ENCODE measurements around the gene ERBB4.

The ERBB4 gene

GRCh38 chr2:212117926-212118325, 420.7 kb downstream of the ERBB4 start:
- Histone ChIP-seq H3K27ac (replicated peaks; ENCODE audit: low read length) (no peak overlapping the region), H2AK5ac (ENCODE audit: low read depth, low read length) (no peak overlapping the region), H2AFZ (ENCODE audit: low read length) (peak overlapping the region; percentile 59), H3K36me3 (replicated peaks in 1 of 2; ENCODE audit: control insufficient read depth in 2 of 2, insufficient read depth in 2 of 2, low read length in 2 of 2) (no peaks in the 10 kb centered on the region), H3K4me1 (ENCODE audit: control insufficient read depth in 2 of 2, insufficient read depth in 1 of 2, low read depth in 1 of 2, low read length in 2 of 2) (peaks cover 2 to 19% of the 10 kb centered on the region in 2 donors), H3K4me2 (ENCODE audit: insufficient read depth, low read length, poor library complexity, severe bottlenecking) (no peak overlapping the region), H2BK120ac (ENCODE audit: low read depth, low read length) (no peak overlapping the region), H3K14ac (ENCODE audit: low read length) (no peak overlapping the region), H4K8ac (ENCODE audit: low read depth, low read length) (no peak overlapping the region), H4K91ac (ENCODE audit: low read depth, low read length, poor library complexity) (no peak overlapping the region), H2BK15ac (ENCODE audit: low read length) (no peak overlapping the region), H3K9ac (ENCODE audit: low read depth, low read length, poor library complexity) (no peak overlapping the region), H3K18ac (ENCODE audit: low read length) (no peak overlapping the region), H3K4me3 (ENCODE audit: low read length in 2 of 2) (no peak overlapping the region), H3K79me1 (ENCODE audit: low read depth, low read length) (no peaks in the 10 kb centered on the region), H3K9me3 (replicated peaks in 1 of 2; ENCODE audit: control insufficient read depth in 2 of 2, insufficient read depth in 1 of 2, low read depth in 1 of 2, low read length in 2 of 2) (no peaks in the 10 kb centered on the region), H2BK12ac (ENCODE audit: low read length) (no peak overlapping the region), H3K4ac (ENCODE audit: low read length) (no peak overlapping the region), H3K27me3 (ENCODE audit: control insufficient read depth in 3 of 3, insufficient read depth in 3 of 3, low read depth in 1 of 3, low read length in 3 of 3) (no peaks in the 10 kb centered on the region), H2BK5ac (ENCODE audit: low read length) (no peak overlapping the region), H3K23ac (ENCODE audit: low read depth, low read length, poor library complexity) (no peak overlapping the region)
- no peak for DNase-seq (ENCODE audit: low spot score)
- WGBS, 2 donors (ENCODE audit: extremely low coverage in 2 of 2, insufficient read length in 2 of 2, insufficient replicate concordance in 1 of 2), result no CpG with 5 or more reads among the region's 2 CpGs

GRCh38 chr2:212114489-212114888, 424.1 kb downstream of the ERBB4 start:
- Histone ChIP-seq H3K9me3 (replicated peaks in 1 of 2; ENCODE audit: control insufficient read depth in 2 of 2, insufficient read depth in 1 of 2, low read depth in 1 of 2, low read length in 2 of 2) (no peaks in the 10 kb centered on the region), H2BK15ac (ENCODE audit: low read length) (no peak overlapping the region), H3K4me3 (ENCODE audit: low read length in 2 of 2) (no peak overlapping the region), H3K23ac (ENCODE audit: low read depth, low read length, poor library complexity) (no peak overlapping the region), H3K27me3 (ENCODE audit: control insufficient read depth in 3 of 3, insufficient read depth in 3 of 3, low read depth in 1 of 3, low read length in 3 of 3) (no peaks in the 10 kb centered on the region), H4K91ac (ENCODE audit: low read depth, low read length, poor library complexity) (no peak overlapping the region), H3K36me3 (replicated peaks in 1 of 2; ENCODE audit: control insufficient read depth in 2 of 2, insufficient read depth in 2 of 2, low read length in 2 of 2) (no peaks in the 10 kb centered on the region), H3K4me2 (ENCODE audit: insufficient read depth, low read length, poor library complexity, severe bottlenecking) (no peak overlapping the region), H3K9ac (ENCODE audit: low read depth, low read length, poor library complexity) (no peak overlapping the region), H2BK5ac (ENCODE audit: low read length) (no peak overlapping the region), H2AK5ac (ENCODE audit: low read depth, low read length) (no peak overlapping the region), H3K18ac (ENCODE audit: low read length) (no peak overlapping the region), H3K4me1 (ENCODE audit: control insufficient read depth in 2 of 2, insufficient read depth in 1 of 2, low read depth in 1 of 2, low read length in 2 of 2) (peaks cover 2 to 18% of the 10 kb centered on the region in 2 donors), H3K79me1 (ENCODE audit: low read depth, low read length) (no peaks in the 10 kb centered on the region), H2BK12ac (ENCODE audit: low read length) (no peak overlapping the region), H2BK120ac (ENCODE audit: low read depth, low read length) (no peak overlapping the region), H3K27ac (replicated peaks; ENCODE audit: low read length) (no peak overlapping the region), H2AFZ (ENCODE audit: low read length) (no peak overlapping the region), H4K8ac (ENCODE audit: low read depth, low read length) (no peak overlapping the region), H3K14ac (ENCODE audit: low read length) (no peak overlapping the region), H3K4ac (ENCODE audit: low read length) (no peak overlapping the region)
- WGBS, 2 donors (ENCODE audit: extremely low coverage in 2 of 2, insufficient read length in 2 of 2, insufficient replicate concordance in 1 of 2), result no CpG with 5 or more reads among the region's 1 CpG
- no peak for DNase-seq (ENCODE audit: low spot score)

- Histone ChIP-seq H3K4me1 (ENCODE audit: control insufficient read depth in 2 of 2, insufficient read depth in 1 of 2, low read depth in 1 of 2, low read length in 2 of 2) (peaks cover 0 to 4% of the 10 kb centered on the region in 2 donors), H3K9me3 (replicated peaks in 1 of 2; ENCODE audit: control insufficient read depth in 2 of 2, insufficient read depth in 1 of 2, low read depth in 1 of 2, low read length in 2 of 2) (no peaks in the 10 kb centered on the region), H3K4me3 (ENCODE audit: low read length in 2 of 2) (no peak overlapping the region), H2AFZ (ENCODE audit: low read length) (no peak overlapping the region), H2BK15ac (ENCODE audit: low read length) (no peak overlapping the region), H3K27me3 (ENCODE audit: control insufficient read depth in 3 of 3, insufficient read depth in 3 of 3, low read depth in 1 of 3, low read length in 3 of 3) (no peaks in the 10 kb centered on the region), H3K27ac (replicated peaks; ENCODE audit: low read length) (no peak overlapping the region), H3K18ac (ENCODE audit: low read length) (no peak overlapping the region), H4K8ac (ENCODE audit: low read depth, low read length) (no peak overlapping the region), H3K14ac (ENCODE audit: low read length) (no peak overlapping the region), H3K23ac (ENCODE audit: low read depth, low read length, poor library complexity) (no peak overlapping the region), H3K36me3 (replicated peaks in 1 of 2; ENCODE audit: control insufficient read depth in 2 of 2, insufficient read depth in 2 of 2, low read length in 2 of 2) (no peaks in the 10 kb centered on the region), H2BK12ac (ENCODE audit: low read length) (no peak overlapping the region), H3K9ac (ENCODE audit: low read depth, low read length, poor library complexity) (no peak overlapping the region), H2BK5ac (ENCODE audit: low read length) (no peak overlapping the region), H3K79me1 (ENCODE audit: low read depth, low read length) (no peaks in the 10 kb centered on the region), H2AK5ac (ENCODE audit: low read depth, low read length) (no peak overlapping the region), H2BK120ac (ENCODE audit: low read depth, low read length) (no peak overlapping the region), H3K4me2 (ENCODE audit: insufficient read depth, low read length, poor library complexity, severe bottlenecking) (no peak overlapping the region), H4K91ac (ENCODE audit: low read depth, low read length, poor library complexity) (no peak overlapping the region), H3K4ac (ENCODE audit: low read length) (no peak overlapping the region)
- no CpG with 5 or more reads among the region's 3 CpGs for WGBS, 2 donors (ENCODE audit: extremely low coverage in 2 of 2, insufficient read length in 2 of 2, insufficient replicate concordance in 1 of 2)
- no peak for DNase-seq (ENCODE audit: low spot score)
These were observed 426.2 kb downstream of the ERBB4 start for GRCh38 chr2:212112401-212112800.

- Histone ChIP-seq H3K18ac (ENCODE audit: low read length) (no peak overlapping the region), H3K79me1 (ENCODE audit: low read depth, low read length) (no peaks in the 10 kb centered on the region), H3K4me3 (ENCODE audit: low read length in 2 of 2) (no peak overlapping the region), H2BK120ac (ENCODE audit: low read depth, low read length) (no peak overlapping the region), H2AFZ (ENCODE audit: low read length) (no peak overlapping the region), H3K9ac (ENCODE audit: low read depth, low read length, poor library complexity) (no peak overlapping the region), H3K36me3 (replicated peaks in 1 of 2; ENCODE audit: control insufficient read depth in 2 of 2, insufficient read depth in 2 of 2, low read length in 2 of 2) (no peaks in the 10 kb centered on the region), H4K91ac (ENCODE audit: low read depth, low read length, poor library complexity) (no peak overlapping the region), H3K4me2 (ENCODE audit: insufficient read depth, low read length, poor library complexity, severe bottlenecking) (no peak overlapping the region), H3K27ac (replicated peaks; ENCODE audit: low read length) (no peak overlapping the region), H3K23ac (ENCODE audit: low read depth, low read length, poor library complexity) (no peak overlapping the region), H3K4ac (ENCODE audit: low read length) (no peak overlapping the region), H2BK15ac (ENCODE audit: low read length) (no peak overlapping the region), H3K9me3 (replicated peaks in 1 of 2; ENCODE audit: control insufficient read depth in 2 of 2, insufficient read depth in 1 of 2, low read depth in 1 of 2, low read length in 2 of 2) (peaks cover 0 to 9% of the 10 kb centered on the region in 2 donors), H3K14ac (ENCODE audit: low read length) (no peak overlapping the region), H4K8ac (ENCODE audit: low read depth, low read length) (no peak overlapping the region), H2AK5ac (ENCODE audit: low read depth, low read length) (no peak overlapping the region), H3K4me1 (ENCODE audit: control insufficient read depth in 2 of 2, insufficient read depth in 1 of 2, low read depth in 1 of 2, low read length in 2 of 2) (peaks cover 0 to 3% of the 10 kb centered on the region in 2 donors), H2BK12ac (ENCODE audit: low read length) (no peak overlapping the region), H3K27me3 (ENCODE audit: control insufficient read depth in 3 of 3, insufficient read depth in 3 of 3, low read depth in 1 of 3, low read length in 3 of 3) (no peaks in the 10 kb centered on the region), H2BK5ac (ENCODE audit: low read length) (no peak overlapping the region)
- WGBS, 2 donors (ENCODE audit: extremely low coverage in 2 of 2, insufficient read length in 2 of 2, insufficient replicate concordance in 1 of 2), result no CpG with 5 or more reads among the region's 7 CpGs
- DNase-seq (ENCODE audit: low spot score), result no peak
These were observed 428.6 kb downstream of the ERBB4 start for GRCh38 chr2:212109792-212110680.

Measured in neuronal stem cell (in vitro differentiated cells).